DOHH2 (cell line): ENCODE data around the gene DTNB.

ENCODE experiments used
- H3F3A ChIP-seq: fragments of 200-600 bp; sonication (generic), shearing (Covaris generic); 2 replicates; pipeline ENCODE4 v1.6.0; 2016; ENCODE audit warnings: antibody characterized with exemption, mild to moderate bottlenecking; ENCODE audit not compliant: control insufficient read depth, insufficient read depth
- H3K27ac ChIP-seq: fragments of 200-600 bp; sonication (generic); 2 replicates; pipeline ENCODE4 v1.5.1; 2014; ENCODE audit warnings: low read depth, mild to moderate bottlenecking, low read length, moderate library complexity
- H3K27me3 ChIP-seq: fragments of 200-600 bp; sonication (generic); 2 replicates; pipeline ENCODE4 v1.6.1; 2014; ENCODE audit warnings: mild to moderate bottlenecking, low read length, mixed read lengths; ENCODE audit not compliant: control insufficient read depth
- H3K36me3 ChIP-seq: fragments of 200-600 bp; sonication (generic); 2 replicates; pipeline ENCODE4 v1.6.1; 2014; ENCODE audit warnings: mild to moderate bottlenecking, low read length, moderate library complexity, mixed read lengths; ENCODE audit not compliant: control insufficient read depth
- H3K4me1 ChIP-seq: fragments of 200-600 bp; sonication (generic); 2 replicates; pipeline ENCODE4 v1.6.1; 2014; ENCODE audit warnings: mild to moderate bottlenecking, low read length, mixed read lengths; ENCODE audit not compliant: control insufficient read depth
- H3K4me2 ChIP-seq: fragments of 200-600 bp; sonication (generic); 2 replicates; pipeline ENCODE4 v1.6.0; 2014; ENCODE audit warnings: mild to moderate bottlenecking, low read length, moderate library complexity
- H3K4me3 ChIP-seq: fragments of 200-600 bp; sonication (generic); 2 replicates; pipeline ENCODE4 v1.5.1; 2014; ENCODE audit warnings: mild to moderate bottlenecking, low read length, mixed read lengths
- H3K79me2 ChIP-seq: fragments of 200-600 bp; sonication (generic); 2 replicates; pipeline ENCODE4 v1.6.1; 2014; ENCODE audit warnings: mild to moderate bottlenecking, low read length, mixed read lengths; ENCODE audit not compliant: control insufficient read depth
- H3K9me2 ChIP-seq: fragments of 200-600 bp; sonication (generic); replicated peaks from 2 replicates; pipeline ENCODE4 v1.6.1; 2014; ENCODE audit warnings: mild to moderate bottlenecking, low read length, mixed read lengths; ENCODE audit not compliant: control insufficient read depth
- H3K9me3 ChIP-seq: fragments of 200-600 bp; sonication (generic); 2 replicates; pipeline ENCODE4 v1.6.1; 2014; ENCODE audit warnings: antibody characterized with exemption, low read length, mixed read lengths; ENCODE audit not compliant: control insufficient read depth, insufficient read depth
- H4K20me1 ChIP-seq: fragments of 200-600 bp; sonication (generic); 2 replicates; pipeline ENCODE4 v1.6.0; 2014; ENCODE audit warnings: low read depth, mild to moderate bottlenecking, antibody characterized with exemption, low read length, moderate library complexity; ENCODE audit not compliant: control insufficient read depth, insufficient read depth
- CTCF ChIP-seq: fragments of 200-600 bp; sonication (generic); IDR thresholded peaks from one replicate; pipeline ENCODE4 v1.5.1; 2014; ENCODE audit warnings: antibody characterized with exemption, mild to moderate bottlenecking, low read depth, low read length; ENCODE audit not compliant: poor library complexity, severe bottlenecking
- EZH2phosphoT487 ChIP-seq: fragments of 200-600 bp; sonication (generic); IDR thresholded peaks from 2 replicates; pipeline ENCODE4 v1.6.1; 2017; ENCODE audit warnings: borderline replicate concordance, mild to moderate bottlenecking, antibody characterized with exemption, low read length, moderate library complexity, mixed read lengths

DTNB gene

GRCh38 chr2:25401307-25402026, 271.9 kb downstream of the DTNB start:
- Histone ChIP-seq H3K4me3 (peak overlapping the region; percentile 49), H3K4me1 (peaks cover 85% of the 10 kb centered on the region), H3K27me3 (no peaks in the 10 kb centered on the region), H3K9me3 (no peaks in the 10 kb centered on the region), H3F3A (peaks cover 38% of the 10 kb centered on the region), H3K9me2 (no peaks in the 10 kb centered on the region), H3K27ac (peak overlapping the region; percentile 92), H3K36me3 (peaks cover 14% of the 10 kb centered on the region), H3K4me2 (peak overlapping the region; percentile 72), H4K20me1 (no peaks in the 10 kb centered on the region), H3K79me2 (no peaks in the 10 kb centered on the region)
- TF ChIP-seq CTCF, result no peak
- no peak for TF ChIP-seq EZH2phosphoT487

- Histone ChIP-seq H3K9me3 (no peaks in the 10 kb centered on the region), H3K27me3 (no peaks in the 10 kb centered on the region), H3K27ac (peak overlapping the region; percentile 92), H3K4me3 (peak overlapping the region; percentile 49), H3K9me2 (no peaks in the 10 kb centered on the region), H3K4me2 (peak overlapping the region; percentile 72), H4K20me1 (no peaks in the 10 kb centered on the region), H3K4me1 (peaks cover 78% of the 10 kb centered on the region), H3K79me2 (no peaks in the 10 kb centered on the region), H3F3A (peaks cover 38% of the 10 kb centered on the region), H3K36me3 (peaks cover 14% of the 10 kb centered on the region)
- no peak for TF ChIP-seq EZH2phosphoT487
- TF ChIP-seq CTCF, result no peak
Observed at GRCh38 chr2:25400576-25401216, 272.7 kb downstream of the DTNB start.

GRCh38 chr2:25400169-25400568, 273.2 kb downstream of the DTNB start:
- Histone ChIP-seq H3K27me3 (no peaks in the 10 kb centered on the region), H3K36me3 (peaks cover 14% of the 10 kb centered on the region), H3K9me2 (no peaks in the 10 kb centered on the region), H3K4me2 (peak overlapping the region; percentile 72), H3K79me2 (no peaks in the 10 kb centered on the region), H3K4me1 (peaks cover 76% of the 10 kb centered on the region), H3K27ac (peak overlapping the region; percentile 92), H3F3A (peaks cover 38% of the 10 kb centered on the region), H3K4me3 (peak overlapping the region; percentile 52), H3K9me3 (no peaks in the 10 kb centered on the region), H4K20me1 (no peaks in the 10 kb centered on the region)
- TF ChIP-seq EZH2phosphoT487, result no peak
- no peak for TF ChIP-seq CTCF
